ENCODE results near the gene ZNF620.
"Not testable (repeated sequence)": the region's sequence is repeated elsewhere in the genome, so short reads cannot be mapped to it uniquely, and the experiment has no call there.

DNA sequence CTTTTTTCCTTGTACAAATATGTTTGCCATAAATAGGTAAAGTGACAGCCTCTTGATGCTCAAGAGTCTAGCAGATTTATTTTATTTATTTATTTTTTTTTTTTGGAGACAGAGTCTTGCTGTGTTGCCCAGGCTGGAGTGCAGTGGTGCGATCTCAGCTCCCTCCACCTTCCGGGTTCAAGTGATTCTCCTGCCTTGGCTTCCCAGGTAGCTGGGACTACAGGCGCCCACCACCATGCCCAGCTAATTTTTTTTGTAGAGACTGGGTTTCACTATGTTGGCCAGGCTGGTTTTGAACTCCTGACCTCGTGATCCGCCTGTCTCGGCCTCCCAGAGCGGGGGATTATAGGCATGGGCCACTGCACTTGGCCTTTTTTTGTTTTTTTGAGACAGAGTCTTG, 43.0 kb upstream of the ZNF620 start:
- TF ChIP-seq, protein P1, sequence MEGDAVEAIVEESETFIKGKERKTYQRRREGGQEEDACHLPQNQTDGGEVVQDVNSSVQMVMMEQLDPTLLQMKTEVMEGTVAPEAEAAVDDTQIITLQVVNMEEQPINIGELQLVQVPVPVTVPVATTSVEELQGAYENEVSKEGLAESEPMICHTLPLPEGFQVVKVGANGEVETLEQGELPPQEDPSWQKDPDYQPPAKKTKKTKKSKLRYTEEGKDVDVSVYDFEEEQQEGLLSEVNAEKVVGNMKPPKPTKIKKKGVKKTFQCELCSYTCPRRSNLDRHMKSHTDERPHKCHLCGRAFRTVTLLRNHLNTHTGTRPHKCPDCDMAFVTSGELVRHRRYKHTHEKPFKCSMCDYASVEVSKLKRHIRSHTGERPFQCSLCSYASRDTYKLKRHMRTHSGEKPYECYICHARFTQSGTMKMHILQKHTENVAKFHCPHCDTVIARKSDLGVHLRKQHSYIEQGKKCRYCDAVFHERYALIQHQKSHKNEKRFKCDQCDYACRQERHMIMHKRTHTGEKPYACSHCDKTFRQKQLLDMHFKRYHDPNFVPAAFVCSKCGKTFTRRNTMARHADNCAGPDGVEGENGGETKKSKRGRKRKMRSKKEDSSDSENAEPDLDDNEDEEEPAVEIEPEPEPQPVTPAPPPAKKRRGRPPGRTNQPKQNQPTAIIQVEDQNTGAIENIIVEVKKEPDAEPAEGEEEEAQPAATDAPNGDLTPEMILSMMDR (IDR thresholded peaks at IDR 0.05; ENCODE audit: insufficient read depth, low read length, poor library complexity, severe bottlenecking): not testable (repeated sequence)
- not testable (repeated sequence) for TF ChIP-seq EZH2phosphoT487 (conservative IDR thresholded peaks at IDR 0.05; ENCODE audit: low read length)
